Pancreas (tissue), 10 donors: ENCODE data around the gene RNF113A. TPM values are rescaled to one million over a fixed set of nuclear protein-coding genes. Genes with fewer than 3 reads are reported as not detected.

Experiments
- ATAC-seq, 4 donors: fragments of 200-7000 bp; cut with Tn5 transposase; one replicate each; pipeline versions ENCODE4 v1.8.0 to v1.9.1; 2020; ENCODE audit warnings: mild to moderate bottlenecking in 4 of 4, moderate library complexity in 4 of 4
- DNase-seq, 6 donors: peaks; one replicate each; pipeline ENCODE4 v3.0.0-alpha.2; 2020
- FAIRE-seq: peaks from 2 replicates; lab custom pipeline; 2012; peaks lifted over from hg19 to GRCh38; lab: Jason Lieb, UNC
- H3K27ac ChIP-seq, 4 donors: fragments of 200-600 bp; sonication (generic); 1 replicate in 3 of 4; 2 replicates in 1 of 4; pipeline versions ENCODE4 v1.5.0 to v1.8.0; 2020
- H3K27me3 ChIP-seq, 4 donors: fragments of 200-600 bp; one replicate each; pipeline ENCODE4 v1.8.0; 2021
- H3K36me3 ChIP-seq, 3 donors: fragments of 200-600 bp; sonication (generic) in 1 of 3; one replicate each; pipeline versions ENCODE4 v1.5.0 to v1.8.0; 2020 to 2021
- H3K4me1 ChIP-seq, 3 donors: fragments of 200-600 bp; one replicate each; pipeline ENCODE4 v1.8.0; 2021
- H3K4me3 ChIP-seq, 4 donors: fragments of 200-600 bp; sonication (generic) in 2 of 4; one replicate each; pipeline versions ENCODE4 v1.5.0 to v1.8.0; 2020 to 2021
- H3K9me3 ChIP-seq, 4 donors: fragments of 200-600 bp; one replicate each; pipeline ENCODE4 v1.8.0; 2021
- WGBS, 2 donors: extraction: QIAGEN DNeasy Blood & Tissue Kit; methylation state at CpG; one replicate each; pipeline ENCODE4 v1.1.7; 2013; 5-methylcytosine and 5-hydroxymethylcytosine counted together
- intact Hi-C, 3 donors: fragments of 100-400 bp; cut with DNase I; formaldehyde crosslinking; loops; one replicate each; pipeline versions ENCODE4 v1.11.1 to v1.14.2; 2022
- polyA plus RNA-seq, 2 donors: library from polyadenylated mRNA; stranded (reverse); fragments of 200-250 nt; gene quantifications; one replicate each; pipeline ENCODE4 v1.2.3, GENCODE V29; 2013
- total RNA-seq, 6 donors: library from RNA; stranded (reverse); fragmentation: NEBNext Ultra II Directional in 4 of 6; extraction: Animal tissue kit (Norgen Biotek cat#: 25700) in 4 of 6; gene quantifications; one replicate each; pipeline versions ENCODE4 v1.2.1 to v1.2.4, GENCODE V29; 2021 to 2023
- TF ChIP-seq, protein P1 (sequence below), 4 donors: fragments of 200-600 bp; sonication (generic) in 3 of 4; IDR thresholded peaks; one replicate each; pipeline versions ENCODE4 v1.5.0 to v1.8.0; 2021; ENCODE audit warnings: antibody characterized with exemption in 4 of 4
- donor health status: healthy with polysubstance abuse.
- donor health status: DM: no; HTN: no; CAD: no; lungs with moderate emphysema.
- donor health status: DM: no; HTN: no; CAD: no.
- donor health status: control.
- donor health status: control.
- donor health status: Bipolar disorder and iron deficiency.
- donor health status: DM: yes; HTN: yes; CAD: no.
- donor health status: DM: no; HTN: no; CAD: no.
- donor health status: DM: no; HTN: no; CAD: no.
- donor health status: DM: yes; HTN: yes; CAD: no.

RNF113A gene
- total and polyA plus RNA-seq, 8 donors: 8.1 to 14.5 (median 9.8) TPM

- DNase-seq (no peak), ATAC-seq (no peak), FAIRE-seq (no peak)
- no peaks in the 10 kb centered on the region for H3K4me1 ChIP-seq
- no peak overlapping the region for H3K27ac ChIP-seq
- H3K4me3 ChIP-seq: no peak overlapping the region
- H3K27me3 ChIP-seq: no peaks in the 10 kb centered on the region
- intact Hi-C loops: no loop called here
- no peaks in the 10 kb centered on the region for H3K36me3 ChIP-seq
- no peaks in the 10 kb centered on the region for H3K9me3 ChIP-seq
- TF ChIP-seq, protein P1, sequence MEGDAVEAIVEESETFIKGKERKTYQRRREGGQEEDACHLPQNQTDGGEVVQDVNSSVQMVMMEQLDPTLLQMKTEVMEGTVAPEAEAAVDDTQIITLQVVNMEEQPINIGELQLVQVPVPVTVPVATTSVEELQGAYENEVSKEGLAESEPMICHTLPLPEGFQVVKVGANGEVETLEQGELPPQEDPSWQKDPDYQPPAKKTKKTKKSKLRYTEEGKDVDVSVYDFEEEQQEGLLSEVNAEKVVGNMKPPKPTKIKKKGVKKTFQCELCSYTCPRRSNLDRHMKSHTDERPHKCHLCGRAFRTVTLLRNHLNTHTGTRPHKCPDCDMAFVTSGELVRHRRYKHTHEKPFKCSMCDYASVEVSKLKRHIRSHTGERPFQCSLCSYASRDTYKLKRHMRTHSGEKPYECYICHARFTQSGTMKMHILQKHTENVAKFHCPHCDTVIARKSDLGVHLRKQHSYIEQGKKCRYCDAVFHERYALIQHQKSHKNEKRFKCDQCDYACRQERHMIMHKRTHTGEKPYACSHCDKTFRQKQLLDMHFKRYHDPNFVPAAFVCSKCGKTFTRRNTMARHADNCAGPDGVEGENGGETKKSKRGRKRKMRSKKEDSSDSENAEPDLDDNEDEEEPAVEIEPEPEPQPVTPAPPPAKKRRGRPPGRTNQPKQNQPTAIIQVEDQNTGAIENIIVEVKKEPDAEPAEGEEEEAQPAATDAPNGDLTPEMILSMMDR (IDR thresholded peaks at IDR 0.05): no peak
- WGBS, 2 donors: 60 to 73% methylated on average over 2 of the region's 2 CpGs
Measured at GRCh38 chrX:119878740-119879139, 7.2 kb upstream of the RNF113A start.

DNA sequence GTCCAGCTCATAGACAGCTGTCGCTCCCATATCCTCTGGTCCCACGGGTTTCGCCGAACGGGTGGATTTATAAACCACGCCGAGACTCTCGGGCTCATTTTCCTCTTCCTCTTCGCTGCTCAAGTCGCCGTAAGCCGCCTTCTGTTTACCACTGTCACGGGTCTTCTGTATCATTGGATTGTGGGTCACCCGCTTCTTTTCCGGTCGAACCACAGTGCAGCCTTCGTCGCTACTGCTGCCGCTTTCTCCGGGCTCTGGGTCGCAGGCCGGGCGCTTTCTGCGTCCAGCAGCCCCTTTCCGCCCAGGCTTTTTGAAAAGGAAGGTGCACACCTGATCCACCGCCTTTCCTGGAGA lies 311 bp downstream of the RNF113A start:
- no peaks in the 10 kb centered on the region for H3K36me3 ChIP-seq
- no peaks in the 10 kb centered on the region for H3K4me1 ChIP-seq
- no peaks in the 10 kb centered on the region for H3K27me3 ChIP-seq
- ATAC-seq (peak; percentile 39 to 54 (median 50)), FAIRE-seq (no peak), DNase-seq (peak in 2 of 6 donors; percentile 20 to 25)
- H3K4me3 ChIP-seq: peak overlapping the region; percentile 29 to 49 (median 43)
- TF ChIP-seq, protein P1 (IDR thresholded peaks at IDR 0.05): no peak
- intact Hi-C loops: no loop called here
- 0 to 31% methylated on average over 26 of the region's 26 CpGs for WGBS, 2 donors
- peak overlapping the region; percentile 70 to 88 (median 82) for H3K27ac ChIP-seq
- no peaks in the 10 kb centered on the region for H3K9me3 ChIP-seq

GRCh38 chrX:119870626-119871131 lies 854 bp downstream of the RNF113A start:
- 0 to 38% methylated on average over 25 of the region's 25 CpGs for WGBS, 2 donors
- Histone ChIP-seq H3K4me3 (peak overlapping the region; percentile 29 to 49 (median 43)), H3K4me1 (no peaks in the 10 kb centered on the region), H3K27me3 (no peaks in the 10 kb centered on the region), H3K36me3 (no peaks in the 10 kb centered on the region), H3K9me3 (no peaks in the 10 kb centered on the region), H3K27ac (peak overlapping the region; percentile 70 to 88 (median 82))
- FAIRE-seq (no peak), ATAC-seq (peak; percentile 28 to 49 (median 41)), DNase-seq (no peak)
- TF ChIP-seq, protein P1 (IDR thresholded peaks at IDR 0.05): no peak
- intact Hi-C loops: no loop called here

- TF ChIP-seq, protein P1 (IDR thresholded peaks at IDR 0.05): no peak
- Histone ChIP-seq H3K4me1 (no peaks in the 10 kb centered on the region), H3K36me3 (no peaks in the 10 kb centered on the region), H3K4me3 (peak overlapping the region in 2 of 4 donors; percentile 36 to 56), H3K27me3 (no peaks in the 10 kb centered on the region), H3K27ac (peak overlapping the region in 3 of 4 donors; percentile 22 to 82 (median 30)), H3K9me3 (no peaks in the 10 kb centered on the region)
- DNase-seq (no peak), FAIRE-seq (no peak), ATAC-seq (peak in 3 of 4 donors; percentile 33 to 43 (median 33))
- WGBS, 2 donors: 6 to 41% methylated on average over 10 of the region's 10 CpGs
- intact Hi-C loops: no loop called here
Measured at GRCh38 chrX:119853444-119853843, 18.1 kb downstream of the RNF113A start.
